ENCODE measurements around the gene ITGB6.

GRCh38 chr2:160165996-160166395, 34.1 kb downstream of the ITGB6 start:
- no peak for TF ChIP-seq POLR2A (IDR thresholded peaks at IDR 0.05; ENCODE audit: low read depth, low read length)
- no peak for TF ChIP-seq MXI1 (IDR thresholded peaks at IDR 0.05; ENCODE audit: borderline replicate concordance, low read depth, low read length)
- TF ChIP-seq, protein P1, sequence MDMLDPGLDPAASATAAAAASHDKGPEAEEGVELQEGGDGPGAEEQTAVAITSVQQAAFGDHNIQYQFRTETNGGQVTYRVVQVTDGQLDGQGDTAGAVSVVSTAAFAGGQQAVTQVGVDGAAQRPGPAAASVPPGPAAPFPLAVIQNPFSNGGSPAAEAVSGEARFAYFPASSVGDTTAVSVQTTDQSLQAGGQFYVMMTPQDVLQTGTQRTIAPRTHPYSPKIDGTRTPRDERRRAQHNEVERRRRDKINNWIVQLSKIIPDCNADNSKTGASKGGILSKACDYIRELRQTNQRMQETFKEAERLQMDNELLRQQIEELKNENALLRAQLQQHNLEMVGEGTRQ (IDR thresholded peaks at IDR 0.05; ENCODE audit: low read depth, low read length), result no peak
- TF ChIP-seq, protein P2, sequence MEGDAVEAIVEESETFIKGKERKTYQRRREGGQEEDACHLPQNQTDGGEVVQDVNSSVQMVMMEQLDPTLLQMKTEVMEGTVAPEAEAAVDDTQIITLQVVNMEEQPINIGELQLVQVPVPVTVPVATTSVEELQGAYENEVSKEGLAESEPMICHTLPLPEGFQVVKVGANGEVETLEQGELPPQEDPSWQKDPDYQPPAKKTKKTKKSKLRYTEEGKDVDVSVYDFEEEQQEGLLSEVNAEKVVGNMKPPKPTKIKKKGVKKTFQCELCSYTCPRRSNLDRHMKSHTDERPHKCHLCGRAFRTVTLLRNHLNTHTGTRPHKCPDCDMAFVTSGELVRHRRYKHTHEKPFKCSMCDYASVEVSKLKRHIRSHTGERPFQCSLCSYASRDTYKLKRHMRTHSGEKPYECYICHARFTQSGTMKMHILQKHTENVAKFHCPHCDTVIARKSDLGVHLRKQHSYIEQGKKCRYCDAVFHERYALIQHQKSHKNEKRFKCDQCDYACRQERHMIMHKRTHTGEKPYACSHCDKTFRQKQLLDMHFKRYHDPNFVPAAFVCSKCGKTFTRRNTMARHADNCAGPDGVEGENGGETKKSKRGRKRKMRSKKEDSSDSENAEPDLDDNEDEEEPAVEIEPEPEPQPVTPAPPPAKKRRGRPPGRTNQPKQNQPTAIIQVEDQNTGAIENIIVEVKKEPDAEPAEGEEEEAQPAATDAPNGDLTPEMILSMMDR (conservative IDR thresholded peaks at IDR 0.05; ENCODE audit: low read depth, low read length), result no peak
- no peak for TF ChIP-seq BHLHE40 (IDR thresholded peaks at IDR 0.05; ENCODE audit: low read depth, low read length)
- TF ChIP-seq MAFK (IDR thresholded peaks at IDR 0.05; ENCODE audit: low read depth, low read length), result no peak
- TF ChIP-seq, protein P3, sequence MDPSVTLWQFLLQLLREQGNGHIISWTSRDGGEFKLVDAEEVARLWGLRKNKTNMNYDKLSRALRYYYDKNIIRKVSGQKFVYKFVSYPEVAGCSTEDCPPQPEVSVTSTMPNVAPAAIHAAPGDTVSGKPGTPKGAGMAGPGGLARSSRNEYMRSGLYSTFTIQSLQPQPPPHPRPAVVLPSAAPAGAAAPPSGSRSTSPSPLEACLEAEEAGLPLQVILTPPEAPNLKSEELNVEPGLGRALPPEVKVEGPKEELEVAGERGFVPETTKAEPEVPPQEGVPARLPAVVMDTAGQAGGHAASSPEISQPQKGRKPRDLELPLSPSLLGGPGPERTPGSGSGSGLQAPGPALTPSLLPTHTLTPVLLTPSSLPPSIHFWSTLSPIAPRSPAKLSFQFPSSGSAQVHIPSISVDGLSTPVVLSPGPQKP (IDR thresholded peaks at IDR 0.05; ENCODE audit: borderline replicate concordance, low read depth, low read length), result no peak
- no peak for TF ChIP-seq CEBPB (IDR thresholded peaks at IDR 0.05; ENCODE audit: low read depth, low read length)
- no peak for TF ChIP-seq RAD21 (IDR thresholded peaks at IDR 0.05; ENCODE audit: low read length)
- TF ChIP-seq NFE2L2 (IDR thresholded peaks at IDR 0.05; ENCODE audit: low read depth, low read length), result no peak
